ENCODE measurements around the gene FBP2.
"Not testable (repeated sequence)": the region's sequence is repeated elsewhere in the genome, so short reads cannot be mapped to it uniquely, and the experiment has no call there.

FBP2 gene

GRCh38 chr9:94600715-94601114 lies 7.1 kb upstream of the FBP2 start:
- Histone ChIP-seq H2AFZ (ENCODE audit: low read depth, low read length) (no peak overlapping the region), H3K4me1 (ENCODE audit: low read length) (peaks cover 35% of the 10 kb centered on the region), H4K20me1 (ENCODE audit: insufficient read depth, low read length) (no peaks in the 10 kb centered on the region), H3K4me3 (ENCODE audit: low read length) (no peak overlapping the region), H3K27me3 (ENCODE audit: low read depth, low read length) (peaks cover 20% of the 10 kb centered on the region), H3K9ac (ENCODE audit: low read length) (no peak overlapping the region), H3K27ac (ENCODE audit: low read length) (no peak overlapping the region), H3K79me2 (ENCODE audit: low read length) (no peaks in the 10 kb centered on the region), H3K4me2 (ENCODE audit: low read length) (no peak overlapping the region), H3K9me3 (ENCODE audit: insufficient read depth, low read length) (no peaks in the 10 kb centered on the region), H3K36me3 (replicated peaks; ENCODE audit: low read depth, low read length) (no peaks in the 10 kb centered on the region)
- TF ChIP-seq EZH2phosphoT487 (IDR thresholded peaks at IDR 0.05; ENCODE audit: low read depth), result no peak
- TF ChIP-seq CTCF (IDR thresholded peaks at IDR 0.05; ENCODE audit: low read depth, low read length), result no peak

GRCh38 chr9:94600258-94600657 lies 6.6 kb upstream of the FBP2 start:
- Histone ChIP-seq H3K9me3 (ENCODE audit: insufficient read depth, low read length) (no peaks in the 10 kb centered on the region), H4K20me1 (ENCODE audit: insufficient read depth, low read length) (no peaks in the 10 kb centered on the region), H2AFZ (ENCODE audit: low read depth, low read length) (no peak overlapping the region), H3K4me3 (ENCODE audit: low read length) (no peak overlapping the region), H3K79me2 (ENCODE audit: low read length) (no peaks in the 10 kb centered on the region), H3K4me2 (ENCODE audit: low read length) (no peak overlapping the region), H3K4me1 (ENCODE audit: low read length) (peaks cover 36% of the 10 kb centered on the region), H3K36me3 (replicated peaks; ENCODE audit: low read depth, low read length) (no peaks in the 10 kb centered on the region), H3K27ac (ENCODE audit: low read length) (no peak overlapping the region), H3K9ac (ENCODE audit: low read length) (no peak overlapping the region), H3K27me3 (ENCODE audit: low read depth, low read length) (peaks cover 15% of the 10 kb centered on the region)
- TF ChIP-seq EZH2phosphoT487 (IDR thresholded peaks at IDR 0.05; ENCODE audit: low read depth), result no peak
- no peak for TF ChIP-seq CTCF (IDR thresholded peaks at IDR 0.05; ENCODE audit: low read depth, low read length)

GRCh38 chr9:94599102-94599501 lies 5.5 kb upstream of the FBP2 start:
- Histone ChIP-seq H3K27me3 (ENCODE audit: low read depth, low read length) (peaks cover 5% of the 10 kb centered on the region), H3K4me2 (ENCODE audit: low read length) (no peak overlapping the region; the same call in 1 of the 2 replicates), H3K4me1 (ENCODE audit: low read length) (peaks cover 38% of the 10 kb centered on the region), H2AFZ (ENCODE audit: low read depth, low read length) (no peak overlapping the region), H3K9ac (ENCODE audit: low read length) (no peak overlapping the region), H3K36me3 (replicated peaks; ENCODE audit: low read depth, low read length) (no peaks in the 10 kb centered on the region), H4K20me1 (ENCODE audit: insufficient read depth, low read length) (no peaks in the 10 kb centered on the region), H3K27ac (ENCODE audit: low read length) (no peak overlapping the region), H3K79me2 (ENCODE audit: low read length) (no peaks in the 10 kb centered on the region), H3K4me3 (ENCODE audit: low read length) (no peak overlapping the region), H3K9me3 (ENCODE audit: insufficient read depth, low read length) (no peaks in the 10 kb centered on the region)
- TF ChIP-seq EZH2phosphoT487 (IDR thresholded peaks at IDR 0.05; ENCODE audit: low read depth) (no peak), CTCF (IDR thresholded peaks at IDR 0.05; ENCODE audit: low read depth, low read length) (no peak)

- H3K9ac ChIP-seq (ENCODE audit: low read length); H2AFZ ChIP-seq (ENCODE audit: low read depth, low read length); H3K27me3 ChIP-seq (ENCODE audit: low read depth, low read length); H3K4me3 ChIP-seq (ENCODE audit: low read length); H3K9me3 ChIP-seq (ENCODE audit: insufficient read depth, low read length); H3K79me2 ChIP-seq (ENCODE audit: low read length); H4K20me1 ChIP-seq (ENCODE audit: insufficient read depth, low read length); H3K4me2 ChIP-seq (ENCODE audit: low read length); H3K36me3 ChIP-seq (replicated peaks; ENCODE audit: low read depth, low read length); H3K4me1 ChIP-seq (ENCODE audit: low read length); H3K27ac ChIP-seq (ENCODE audit: low read length): not testable (repeated sequence)
Observed at GRCh38 chr9:94592683-94593082, 941 bp downstream of the FBP2 start.

- Histone ChIP-seq H3K4me1 (ENCODE audit: low read length) (peaks cover 10% of the 10 kb centered on the region; the same call in 1 of the 2 replicates), H3K27me3 (ENCODE audit: low read depth, low read length) (no peaks in the 10 kb centered on the region; the same call in none of the 2 replicates), H3K36me3 (replicated peaks; ENCODE audit: low read depth, low read length) (no peaks in the 10 kb centered on the region), H3K4me3 (ENCODE audit: low read length) (no peak overlapping the region), H2AFZ (ENCODE audit: low read depth, low read length) (no peak overlapping the region), H3K4me2 (ENCODE audit: low read length) (no peak overlapping the region), H3K9ac (ENCODE audit: low read length) (no peak overlapping the region), H4K20me1 (ENCODE audit: insufficient read depth, low read length) (no peaks in the 10 kb centered on the region), H3K9me3 (ENCODE audit: insufficient read depth, low read length) (no peaks in the 10 kb centered on the region), H3K27ac (ENCODE audit: low read length) (no peak overlapping the region), H3K79me2 (ENCODE audit: low read length) (no peaks in the 10 kb centered on the region)
- TF ChIP-seq CTCF (IDR thresholded peaks at IDR 0.05; ENCODE audit: low read depth, low read length) (no peak), EZH2phosphoT487 (IDR thresholded peaks at IDR 0.05; ENCODE audit: low read depth) (no peak)
Observed at GRCh38 chr9:94591876-94592275, 1.7 kb downstream of the FBP2 start.

GRCh38 chr9:94591046-94591545 lies 2.5 kb downstream of the FBP2 start:
- not testable (repeated sequence) for H3K27me3 ChIP-seq (ENCODE audit: low read depth, low read length); H3K4me3 ChIP-seq (ENCODE audit: low read length); H3K9me3 ChIP-seq (ENCODE audit: insufficient read depth, low read length); H3K79me2 ChIP-seq (ENCODE audit: low read length); H3K27ac ChIP-seq (ENCODE audit: low read length); H3K4me2 ChIP-seq (ENCODE audit: low read length); H2AFZ ChIP-seq (ENCODE audit: low read depth, low read length); H3K9ac ChIP-seq (ENCODE audit: low read length); H3K36me3 ChIP-seq (replicated peaks; ENCODE audit: low read depth, low read length); H4K20me1 ChIP-seq (ENCODE audit: insufficient read depth, low read length)
- H3K4me1 ChIP-seq (ENCODE audit: low read length), result peaks cover 16% of the 10 kb centered on the region; the same call in 1 of the 2 replicates

Data from OCI-LY3 (cell line).